GM18511 (cell line): ENCODE data around the gene IL27RA.

Source experiments
- ATAC-seq: cut with Tn5 transposase; IDR thresholded peaks from one replicate; pipeline ENCODE4 v1.9.1; 2021; ENCODE audit warnings: mild to moderate bottlenecking, moderate library complexity; ENCODE audit not compliant: unreplicated experiment

IL27RA gene

DNA sequence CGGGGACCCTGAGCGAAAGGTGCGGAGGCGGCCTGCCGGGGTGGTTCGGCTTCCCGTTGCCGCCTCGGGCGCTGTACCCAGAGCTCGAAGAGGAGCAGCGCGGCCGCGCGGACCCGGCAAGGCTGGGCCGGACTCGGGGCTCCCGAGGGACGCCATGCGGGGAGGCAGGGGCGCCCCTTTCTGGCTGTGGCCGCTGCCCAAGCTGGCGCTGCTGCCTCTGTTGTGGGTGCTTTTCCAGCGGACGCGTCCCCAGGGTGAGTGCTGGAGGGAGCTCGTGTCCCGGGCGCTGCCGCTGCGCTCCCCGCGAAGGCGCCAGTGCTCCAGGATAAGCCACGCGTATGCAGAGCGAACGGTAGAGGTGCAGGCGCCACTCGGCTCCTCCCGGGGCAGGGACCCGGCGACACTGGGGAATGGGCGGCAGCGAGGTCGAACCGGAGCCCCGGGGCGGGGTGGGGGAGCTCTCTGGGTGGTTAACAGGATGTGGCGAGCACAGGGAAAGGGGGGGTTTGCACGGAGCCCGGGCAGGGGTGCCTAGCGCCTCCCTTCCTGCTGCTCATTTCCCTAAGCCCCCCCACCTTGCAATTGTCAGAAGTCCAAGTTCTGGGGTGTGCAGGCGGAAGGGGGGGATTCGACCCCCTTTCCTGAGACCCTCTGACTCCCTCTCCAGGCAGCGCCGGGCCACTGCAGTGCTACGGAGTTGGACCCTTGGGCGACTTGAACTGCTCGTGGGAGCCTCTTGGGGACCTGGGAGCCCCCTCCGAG lies at the start of gene IL27RA:
IL27RA (plus strand) TSS at position 44 of the 762 bp plus-strand sequence; CDS start at position 155, 111 bp downstream.
- peak; percentile 77 for ATAC-seq

DNA sequence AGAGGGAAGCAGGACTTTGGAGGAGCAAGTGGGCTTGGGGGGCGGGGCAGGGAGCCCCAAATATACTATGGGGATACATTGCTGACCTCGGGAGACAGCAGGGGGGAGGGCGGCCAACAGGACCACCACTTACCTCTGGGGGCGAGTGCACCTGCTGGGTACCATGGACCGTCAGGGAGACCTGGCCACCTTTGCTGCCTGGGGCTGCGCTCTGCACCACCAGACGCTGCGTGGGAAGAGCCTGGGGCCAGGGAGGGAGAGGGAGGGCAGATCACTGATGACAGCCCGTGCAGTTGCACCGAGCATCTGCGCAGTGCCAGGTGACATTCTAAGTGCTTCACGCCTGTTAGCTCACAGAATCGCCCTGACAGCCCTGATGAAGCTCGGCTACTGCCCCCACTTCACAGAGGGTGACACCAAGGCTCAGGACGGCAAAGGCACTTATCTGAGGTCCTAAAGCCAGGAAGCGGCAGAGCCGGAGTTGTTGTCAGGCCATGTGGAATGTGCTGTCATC lies 49.5 kb upstream of the IL27RA start:
- ATAC-seq, result no peak

DNA sequence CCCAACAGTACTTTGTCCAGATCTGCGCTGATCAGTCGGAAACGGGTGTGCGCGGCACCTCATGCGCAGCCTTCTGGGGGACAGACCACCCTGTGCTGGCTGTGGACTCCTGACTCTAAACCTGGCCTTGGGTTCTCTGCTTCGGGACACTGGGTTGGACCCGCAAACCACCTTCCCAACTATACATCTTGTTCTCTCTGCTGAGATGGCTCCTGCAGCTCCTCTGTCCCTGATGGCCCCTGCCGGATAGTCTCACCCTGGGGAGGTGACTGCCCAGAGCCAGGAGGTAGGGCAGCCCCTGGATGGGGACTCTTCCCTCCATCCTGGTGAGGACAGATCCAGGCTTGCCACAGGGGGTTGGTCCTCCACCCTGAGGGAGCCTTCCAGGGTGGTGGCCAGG lies 48.8 kb upstream of the IL27RA start:
- no peak for ATAC-seq

DNA sequence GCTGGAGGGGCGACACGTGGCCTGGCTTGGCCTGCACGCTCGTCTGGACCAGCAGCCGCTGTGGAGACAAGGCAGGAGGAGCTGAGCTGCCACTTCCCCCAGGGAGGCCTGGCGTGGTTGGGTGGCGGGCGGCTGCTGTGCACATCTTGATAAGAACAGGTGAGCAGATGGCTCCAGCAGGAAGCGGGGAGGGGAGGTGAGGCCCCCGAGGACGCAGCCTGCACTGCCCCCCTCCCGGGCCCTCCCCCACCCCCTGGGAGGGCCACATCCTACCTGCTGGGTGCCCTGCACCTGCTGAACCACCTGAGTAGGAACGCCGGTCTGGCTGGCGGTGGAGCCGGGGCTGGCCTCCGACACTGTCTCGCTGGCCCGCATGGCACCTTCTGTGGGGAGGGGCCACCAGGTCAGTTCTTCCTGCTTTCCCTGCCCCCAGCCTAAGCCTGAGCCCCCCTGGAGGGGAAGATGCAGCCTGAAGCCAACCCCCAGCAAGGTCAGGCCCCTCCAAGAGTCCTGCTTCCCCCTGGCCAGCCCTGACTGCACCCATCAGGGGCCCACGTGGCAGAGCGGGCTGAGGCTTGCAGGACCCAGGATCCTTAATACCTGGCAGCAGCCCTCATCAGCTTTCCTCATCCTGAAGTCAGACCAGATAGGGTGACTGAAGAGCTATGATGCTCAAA lies 48.2 kb upstream of the IL27RA start:
- ATAC-seq, result no peak

DNA sequence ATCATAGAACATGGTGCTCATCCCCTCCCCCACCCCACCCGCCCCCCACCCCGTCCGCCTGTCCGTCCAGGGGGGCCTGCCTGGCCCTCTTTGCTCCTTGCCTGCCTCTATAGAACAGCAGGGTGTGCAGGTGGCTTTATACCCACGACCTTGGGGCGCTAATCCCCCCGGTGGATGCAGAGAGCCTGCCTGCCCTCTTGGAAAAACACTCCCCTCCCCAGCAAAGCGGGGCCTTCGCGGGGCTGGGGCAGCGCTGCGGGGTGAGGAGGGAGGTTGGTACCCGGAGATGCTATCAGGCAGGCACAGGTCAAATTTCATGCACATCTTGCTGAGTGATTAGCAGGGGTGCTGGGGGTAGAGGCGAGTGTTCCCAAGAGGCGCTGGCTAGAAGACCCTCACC lies 47.4 kb upstream of the IL27RA start:
- ATAC-seq, result no peak

DNA sequence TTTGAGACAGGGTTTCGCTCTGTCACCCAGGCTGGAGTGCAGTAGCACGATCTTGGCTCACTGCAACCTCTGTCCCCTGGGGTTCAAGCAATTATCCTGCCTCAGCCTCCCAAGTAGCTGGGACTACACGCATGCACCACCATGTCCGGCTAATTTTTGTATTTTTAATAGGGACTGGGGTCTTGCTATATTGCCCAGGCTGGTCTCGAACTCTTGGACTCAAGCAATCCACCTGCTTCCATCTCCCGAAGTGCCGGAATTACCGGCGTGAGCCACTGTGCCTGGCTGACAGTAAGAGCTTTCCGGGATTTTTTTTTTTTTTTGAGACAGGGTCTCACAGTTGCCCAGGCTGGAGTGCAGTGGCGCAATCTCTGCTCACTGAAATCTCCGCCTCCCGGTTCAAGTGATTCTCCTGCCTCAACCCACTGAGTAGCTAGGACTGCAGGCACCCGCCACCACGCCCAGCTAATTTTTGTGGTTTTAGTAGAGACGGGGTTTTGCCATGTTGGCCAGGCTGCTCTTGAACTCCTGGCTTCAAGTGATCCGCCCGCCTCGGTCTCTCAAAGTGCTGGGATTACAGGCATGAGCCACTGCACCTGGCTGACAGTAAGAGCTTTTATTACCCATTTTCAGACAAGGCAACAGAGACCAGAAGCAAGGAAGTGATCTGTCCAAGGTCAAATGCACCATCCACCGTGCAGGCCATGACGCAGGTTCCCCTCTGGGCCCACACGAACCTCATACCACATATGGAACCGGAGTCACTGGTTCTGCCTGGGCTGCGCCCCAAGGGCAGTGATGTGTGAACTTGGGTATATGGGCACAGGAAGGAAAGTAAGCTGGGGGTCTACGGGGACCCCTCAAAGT lies 46.5 kb upstream of the IL27RA start:
- ATAC-seq, result no peak

DNA sequence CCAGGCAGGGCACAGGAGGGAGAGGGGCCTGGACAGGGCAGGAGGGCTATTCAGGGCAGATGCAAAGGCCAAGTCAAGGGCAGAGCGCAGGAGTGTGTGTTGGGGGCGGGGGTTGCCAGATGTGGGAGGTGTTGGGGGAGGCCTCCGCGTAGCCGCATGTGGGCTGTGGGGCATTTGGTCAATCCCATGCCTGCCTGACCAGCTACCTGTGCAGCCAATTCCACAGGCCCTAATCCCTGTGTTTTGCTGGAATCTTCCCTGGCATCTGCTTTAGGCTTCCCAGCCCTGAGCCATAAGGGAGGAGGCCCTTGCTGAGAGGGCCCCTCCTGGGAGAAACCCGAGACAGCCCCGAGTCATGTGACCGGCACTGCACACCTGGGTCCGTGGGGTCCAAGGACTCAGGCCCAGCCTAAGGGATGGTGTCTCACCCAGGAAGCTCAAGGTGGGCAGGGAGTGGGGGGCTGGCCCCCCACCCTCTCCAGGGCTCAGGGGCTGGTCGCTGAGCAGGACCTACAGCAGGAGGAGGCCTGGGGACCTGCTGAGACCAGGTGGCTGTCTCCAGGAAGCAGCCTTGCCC lies 45.7 kb upstream of the IL27RA start:
- ATAC-seq, result peak; percentile 24

DNA sequence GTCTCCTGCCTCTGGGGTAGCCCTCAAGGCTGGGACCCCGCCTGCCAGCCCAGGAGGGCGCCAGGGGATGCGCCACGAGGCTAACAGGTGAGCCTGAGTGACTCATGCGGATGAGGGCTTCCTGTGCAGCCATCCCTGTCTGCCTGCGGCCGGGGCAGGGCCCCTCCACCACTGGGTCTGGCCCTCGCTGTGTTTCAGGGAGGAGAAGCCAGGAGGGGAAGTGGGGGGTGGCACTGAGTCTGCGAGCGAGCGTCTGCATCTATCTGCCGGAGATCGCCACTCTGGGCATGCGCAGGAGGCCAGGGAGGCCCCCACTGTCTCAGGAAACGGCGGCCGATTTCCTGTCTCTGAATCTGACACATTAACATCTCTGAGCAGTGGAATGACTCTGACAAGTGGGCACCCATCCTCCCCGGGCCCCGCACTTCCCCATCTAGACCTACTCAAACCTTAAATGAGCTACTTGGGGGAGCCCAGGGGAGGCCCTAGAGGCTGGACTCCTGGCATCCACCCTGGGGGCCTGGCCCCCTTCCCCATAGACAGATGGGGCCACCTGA lies 45.1 kb upstream of the IL27RA start:
- ATAC-seq, result peak; percentile 87

DNA sequence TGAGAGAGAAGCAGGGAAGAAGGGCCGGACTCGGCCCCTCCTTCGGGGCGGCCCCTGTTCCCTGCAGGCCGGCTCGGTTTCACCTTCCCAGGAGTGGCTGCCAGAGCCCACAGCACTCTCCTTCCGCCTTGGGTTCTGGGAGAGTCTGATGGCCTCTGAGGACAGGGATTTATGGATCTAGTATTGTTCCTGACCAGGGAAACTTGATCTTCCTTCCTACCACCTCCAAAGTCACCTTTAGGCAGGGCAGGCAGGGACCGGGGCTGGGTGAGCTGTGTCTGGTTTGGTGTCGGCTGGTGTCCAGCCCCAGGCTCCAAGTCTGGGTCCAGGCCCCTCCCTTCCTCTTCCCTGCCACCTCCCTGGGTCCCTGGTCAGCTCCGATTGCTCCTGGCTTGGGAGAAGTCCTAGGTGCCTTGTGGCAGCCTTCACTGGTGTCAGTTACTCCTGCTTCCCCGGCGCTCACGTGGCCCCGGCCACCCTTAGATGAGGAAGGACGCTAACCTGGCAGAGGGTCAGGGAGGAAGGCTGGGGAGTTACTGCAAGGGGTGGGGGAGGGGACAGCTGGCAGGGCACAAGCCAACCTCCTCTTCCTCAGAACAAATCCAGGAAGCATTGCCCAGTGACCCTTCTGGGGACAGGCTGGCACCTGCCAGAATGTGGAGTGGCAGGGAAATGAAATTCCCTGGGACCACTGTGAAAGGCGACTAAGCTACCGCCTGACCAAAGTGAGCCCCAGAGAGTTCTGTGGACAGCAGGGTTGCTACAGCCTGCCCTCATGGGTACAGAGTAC lies 44.3 kb upstream of the IL27RA start:
- ATAC-seq, result no peak

DNA sequence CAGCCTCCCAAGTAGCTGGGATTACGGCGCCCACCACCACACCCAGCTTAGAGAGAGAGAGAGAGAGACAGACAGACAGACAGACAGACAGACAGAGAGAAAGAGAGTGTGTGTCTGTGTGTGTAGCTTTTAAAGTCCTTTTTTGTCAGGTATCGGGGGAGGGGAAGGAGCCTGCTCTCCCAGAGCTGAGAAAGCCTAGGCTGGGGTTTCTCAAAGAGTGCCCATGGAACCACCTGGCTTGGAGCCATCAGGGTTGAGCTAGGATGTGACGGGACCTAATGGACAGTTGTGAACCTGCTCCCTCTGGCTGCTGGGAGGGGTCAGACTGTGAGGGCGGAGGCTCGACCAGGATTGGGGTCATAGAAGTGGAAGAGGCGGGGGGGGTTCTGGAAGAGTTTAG lies 42.1 kb upstream of the IL27RA start:
- no peak for ATAC-seq

DNA sequence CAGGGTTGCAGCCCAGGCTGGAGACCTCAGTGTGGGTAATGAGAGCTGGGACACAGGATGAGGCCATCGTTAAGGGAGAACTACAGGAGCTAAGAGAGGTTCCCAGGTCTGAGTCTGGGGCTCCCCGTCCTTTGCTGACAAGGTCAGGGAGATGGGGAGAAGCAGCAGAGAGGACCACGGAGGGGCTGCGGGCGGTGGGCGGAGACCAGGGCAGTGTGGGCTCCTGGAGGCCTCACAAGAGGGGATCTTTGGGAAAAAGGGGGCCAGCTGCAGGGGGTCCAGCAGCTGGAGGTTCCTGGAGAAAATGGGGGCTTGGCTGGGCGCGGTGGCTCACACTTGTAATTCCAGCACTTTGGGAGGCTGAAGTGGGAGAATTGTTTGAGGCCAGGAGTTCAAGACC lies 41.5 kb upstream of the IL27RA start:
- ATAC-seq, result no peak

DNA sequence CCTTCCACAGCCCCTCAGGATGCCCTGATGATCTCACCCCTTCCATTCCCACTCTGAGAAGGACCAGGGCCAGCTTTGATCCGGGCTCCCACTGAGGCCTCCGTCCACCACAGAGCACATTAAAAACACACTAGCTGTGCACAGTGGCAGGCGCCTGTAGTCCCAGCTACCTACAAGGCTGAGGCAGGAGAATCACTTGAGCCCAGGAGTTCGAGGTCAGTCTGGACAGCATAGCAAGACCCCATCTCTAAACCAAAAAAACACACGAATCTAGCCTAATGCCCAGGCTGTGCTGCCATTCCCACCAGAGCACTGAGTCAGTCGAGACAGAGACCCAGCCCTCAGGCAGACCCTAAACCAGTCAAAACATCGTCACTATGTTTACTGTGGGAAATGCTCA lies 39.5 kb upstream of the IL27RA start:
- ATAC-seq, result no peak

DNA sequence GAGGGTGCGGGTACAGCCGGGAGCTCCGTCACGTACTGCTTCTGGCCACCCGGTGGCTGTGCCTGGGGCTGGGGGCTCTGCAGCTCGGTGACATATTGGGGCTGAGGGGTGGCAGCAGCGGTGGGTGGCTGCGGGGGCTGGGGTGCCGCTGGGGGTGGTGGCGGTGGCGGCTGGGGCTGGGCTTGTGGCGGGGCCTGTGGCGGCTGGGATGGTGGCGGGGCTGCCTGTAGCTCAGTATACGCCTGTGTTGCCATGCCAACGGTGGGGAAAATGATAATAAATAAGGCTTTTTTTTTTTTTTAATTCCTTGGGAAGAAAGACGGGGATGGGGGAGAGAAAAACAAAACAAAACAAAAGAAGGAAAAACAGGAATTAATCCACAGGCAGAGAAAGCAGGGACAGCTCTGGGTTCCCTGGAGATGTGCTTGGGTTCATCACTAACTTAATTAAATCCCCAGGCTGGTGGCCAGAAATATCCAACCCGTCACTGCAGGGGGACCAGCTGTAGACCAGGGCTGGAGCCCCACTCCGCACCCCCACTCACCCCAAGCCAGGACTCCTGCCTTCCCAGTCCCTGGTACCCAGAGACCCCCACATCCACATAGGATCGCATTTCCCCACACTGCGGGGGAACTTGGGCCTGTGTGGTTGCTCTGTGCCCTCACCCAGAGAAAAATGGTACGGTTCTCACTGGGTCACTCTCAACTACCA lies 37.8 kb upstream of the IL27RA start:
- ATAC-seq, result no peak

DNA sequence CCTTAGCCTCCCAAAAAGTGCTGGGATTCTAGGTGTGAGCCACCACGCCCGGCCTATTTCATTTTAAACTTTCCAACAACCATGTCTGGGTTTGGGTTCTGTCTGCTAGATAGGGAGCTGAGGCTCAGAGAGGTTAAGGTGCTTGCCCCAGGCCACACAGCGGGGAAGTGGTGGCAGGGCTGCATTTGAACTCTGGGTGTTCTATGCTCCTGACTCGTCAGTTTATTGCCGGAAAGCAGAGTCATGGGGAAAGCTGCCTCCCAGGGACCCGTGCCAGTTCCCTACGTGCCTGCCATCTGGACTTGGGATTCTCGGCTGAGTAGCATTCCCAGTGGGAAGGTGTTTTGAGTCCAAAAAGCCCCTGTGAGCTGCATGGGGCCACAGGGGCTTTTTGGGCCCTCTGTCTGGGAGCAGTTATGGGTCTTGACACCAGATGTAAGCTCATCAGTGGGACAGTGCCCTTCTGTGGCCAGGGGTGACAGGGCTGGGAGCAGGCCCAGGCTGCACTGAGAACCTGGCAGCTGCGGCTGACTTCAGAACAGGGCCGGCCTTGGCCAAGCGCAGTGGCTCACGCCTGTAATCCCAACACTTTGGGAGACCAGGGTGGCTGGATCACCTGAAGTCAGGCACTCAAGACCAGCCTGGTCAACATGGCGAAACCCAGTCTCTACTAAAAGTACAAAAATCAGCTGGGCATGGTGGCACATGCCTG lies 36.4 kb upstream of the IL27RA start:
- no peak for ATAC-seq

DNA sequence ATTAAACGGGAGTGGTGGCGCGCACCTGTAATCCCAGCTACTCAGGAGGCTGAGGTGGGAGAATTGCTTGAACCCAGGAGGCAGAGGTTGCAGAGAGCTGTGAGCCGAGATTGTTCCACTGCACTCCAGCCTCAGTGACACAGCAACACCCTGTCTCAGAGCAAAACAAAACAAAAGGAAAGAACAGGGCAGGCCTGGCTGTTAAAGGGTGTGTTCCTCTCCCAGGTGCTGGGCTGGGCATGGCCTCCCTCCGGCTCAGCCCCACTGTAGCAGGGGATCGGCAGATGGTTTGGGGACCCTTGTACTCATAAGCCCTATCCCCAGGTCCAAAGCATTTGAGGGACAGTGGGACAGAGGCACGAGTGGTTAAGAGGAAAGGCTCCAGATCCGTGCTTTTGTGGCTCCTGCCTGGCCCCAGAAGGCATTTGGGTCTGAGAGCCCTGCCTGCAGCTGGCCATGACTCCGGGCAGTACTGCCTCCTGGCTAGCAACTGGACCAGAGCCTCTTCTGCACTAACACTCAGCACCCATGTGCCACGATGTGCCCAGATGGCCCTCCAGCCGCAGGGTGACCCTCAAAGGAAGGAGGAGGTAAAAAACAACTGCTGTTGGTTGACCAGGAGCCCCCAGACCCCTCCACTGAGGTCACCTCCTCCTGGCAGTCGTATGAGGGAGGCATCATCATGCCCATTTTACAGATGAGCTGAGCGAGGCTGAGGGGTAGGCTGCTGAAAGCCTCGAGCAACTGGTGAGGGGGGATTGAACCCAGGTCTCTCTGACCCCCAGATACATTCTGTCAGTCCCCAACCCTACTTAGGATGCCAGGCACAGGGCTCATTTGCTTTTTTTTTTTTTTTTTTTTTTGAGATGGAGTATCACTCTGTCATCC lies 35.4 kb upstream of the IL27RA start:
- ATAC-seq, result no peak

DNA sequence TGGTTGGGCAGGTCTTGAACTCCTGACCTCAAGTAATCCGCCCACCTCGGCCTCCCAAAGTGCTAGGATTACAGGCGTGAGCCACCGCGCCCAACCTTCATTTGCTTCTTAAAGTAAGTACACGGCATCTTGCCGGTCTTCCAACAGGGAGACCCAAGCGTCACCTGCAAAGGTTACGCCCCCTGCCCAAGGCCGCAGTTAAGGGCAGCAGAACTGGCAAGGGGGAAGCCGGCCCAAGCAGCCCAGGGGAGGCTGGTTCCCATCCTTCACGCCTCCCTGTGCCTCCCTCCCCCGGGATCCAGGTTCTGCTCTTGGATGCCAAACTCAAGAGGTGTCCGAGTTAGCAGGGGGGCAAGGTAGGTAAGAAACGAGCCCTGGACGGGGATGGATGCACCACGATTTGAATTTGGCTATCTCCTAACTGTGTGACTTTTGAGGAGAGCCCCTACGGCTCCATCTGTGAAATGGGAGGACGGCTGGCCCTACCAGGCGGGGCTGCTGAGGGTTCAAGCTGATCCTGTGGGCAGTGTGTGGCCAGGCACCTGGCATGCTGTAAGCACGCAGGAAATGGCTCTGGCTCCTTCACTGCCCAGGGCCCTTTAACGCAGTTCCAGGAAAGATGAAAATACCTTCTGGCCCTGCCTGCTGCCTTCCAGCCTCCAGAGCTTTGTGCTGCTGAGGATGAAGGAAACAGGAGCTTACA lies 34.5 kb upstream of the IL27RA start:
- no peak for ATAC-seq

DNA sequence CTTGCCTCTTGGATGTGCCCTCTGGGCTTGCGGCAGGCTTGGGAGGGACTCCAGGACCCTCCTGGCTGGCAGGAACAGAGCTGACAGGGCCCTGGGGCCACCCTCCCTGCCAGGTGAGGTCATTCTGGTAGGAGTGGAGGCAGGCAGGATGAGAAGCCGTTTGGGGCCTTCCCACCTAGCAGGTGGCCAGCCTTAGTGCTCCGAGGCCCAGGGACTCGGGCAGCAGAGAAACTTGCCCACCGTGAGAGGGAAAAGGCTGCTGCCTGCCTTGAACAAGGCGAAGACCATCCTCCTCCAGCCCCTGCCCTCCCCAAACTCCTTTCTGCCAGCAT lies 34.0 kb upstream of the IL27RA start:
- no peak for ATAC-seq
